Stimulated activated CD8-positive, alpha-beta memory T cell treated with anti-CD3 and anti-CD28 coated beads, Interleukin-2, amount 100 ng/mL, for 48 hours (primary cell): ENCODE data around the gene TMEM107.

Experiments used
- DNase-seq, 2 donors: peaks; one replicate each; pipeline ENCODE4 v3.0.0-alpha.2; 2020; ENCODE audit warnings: low read depth in 2 of 2

Gene TMEM107

GRCh38 chr17:8137645-8138373, 38.4 kb downstream of the TMEM107 start:
- no peak for DNase-seq

DNA sequence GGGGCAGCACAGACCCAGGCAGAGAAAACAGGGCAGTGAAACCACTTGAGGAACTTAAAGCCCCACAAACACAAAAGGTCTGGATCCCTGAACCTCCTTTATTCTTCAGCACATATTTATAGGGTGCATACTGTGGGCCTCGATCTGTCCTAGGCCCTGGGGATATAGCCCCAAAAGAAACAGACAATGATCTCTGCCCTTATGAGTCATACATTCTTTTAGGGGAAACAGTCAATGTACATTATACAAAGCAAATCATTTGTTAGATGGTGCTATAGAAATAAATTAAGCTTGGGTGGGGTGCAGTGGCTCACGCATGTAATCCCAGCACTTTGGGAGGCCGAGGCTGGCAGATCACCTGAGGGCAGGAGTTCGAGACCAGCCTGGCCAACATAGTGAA, 42.2 kb downstream of the TMEM107 start:
- DNase-seq, result no peak

- no peak for DNase-seq
Observed at GRCh38 chr17:8133399-8133798, 42.8 kb downstream of the TMEM107 start.

DNA sequence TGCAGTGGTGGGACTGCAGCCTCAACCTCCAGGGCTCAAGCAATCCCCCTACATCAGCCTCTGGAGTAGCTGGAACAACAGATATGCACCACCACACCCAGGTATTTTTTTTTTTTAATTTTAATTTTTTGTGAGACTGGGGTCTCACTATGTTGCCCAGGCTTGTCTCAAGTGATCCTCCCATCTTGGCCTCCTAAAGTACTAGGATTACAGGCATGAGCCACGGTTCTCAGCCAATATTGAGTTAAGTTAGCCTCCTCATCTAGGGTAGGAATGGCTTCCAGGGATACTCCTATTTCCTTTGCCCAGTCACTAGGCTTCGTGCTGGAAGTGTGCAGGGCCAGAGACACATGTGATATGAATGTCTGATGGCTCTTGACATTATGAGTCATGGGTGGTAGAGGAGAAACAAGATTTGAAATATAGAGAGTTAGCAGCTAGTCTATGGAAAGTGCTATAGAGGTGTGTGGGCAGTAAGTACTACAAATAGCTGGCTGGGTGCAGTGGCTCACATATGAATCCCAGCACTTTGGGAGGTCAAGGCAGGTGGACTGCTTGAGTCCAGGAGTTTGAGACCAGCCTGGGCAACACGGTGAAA, 44.2 kb downstream of the TMEM107 start:
- no peak for DNase-seq

- no peak for DNase-seq
Observed at GRCh38 chr17:8128125-8128784, 47.9 kb downstream of the TMEM107 start.

DNA sequence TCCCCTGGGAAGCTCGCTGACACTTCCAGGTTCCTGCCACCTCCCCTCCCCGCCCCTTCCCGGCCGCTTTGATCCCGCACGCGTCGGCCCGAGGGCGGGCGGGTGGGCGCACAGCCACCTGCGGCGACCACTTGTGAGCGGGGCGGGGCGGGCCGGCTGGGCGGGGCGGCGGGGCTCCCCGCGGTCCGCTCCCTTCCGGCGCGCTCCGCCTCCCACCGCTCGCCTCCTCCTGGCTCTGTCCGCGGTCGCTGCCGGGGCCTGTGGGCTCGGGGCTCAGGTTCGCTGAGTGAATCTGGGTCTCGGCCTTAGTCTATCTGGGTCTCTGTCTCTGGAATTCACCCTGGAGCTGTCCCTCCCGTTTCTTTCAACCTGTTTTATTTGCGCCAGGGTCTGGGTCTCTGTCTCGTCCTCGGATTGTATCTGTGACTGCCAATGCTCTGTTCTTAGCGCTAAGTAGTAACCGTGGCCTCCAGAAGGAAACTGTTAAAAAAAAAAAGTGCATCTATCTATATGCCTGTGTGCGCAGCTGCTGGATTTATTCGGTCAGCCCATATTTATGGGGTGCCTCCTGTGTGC, 49.6 kb downstream of the TMEM107 start:
- peak in 1 of 2 donors; percentile 57 for DNase-seq

- DNase-seq, result no peak
Observed at GRCh38 chr17:8125947-8126490, 50.2 kb downstream of the TMEM107 start.

GRCh38 chr17:8125154-8125946, 50.8 kb downstream of the TMEM107 start:
- DNase-seq, result peak; percentile 73 to 89

DNA sequence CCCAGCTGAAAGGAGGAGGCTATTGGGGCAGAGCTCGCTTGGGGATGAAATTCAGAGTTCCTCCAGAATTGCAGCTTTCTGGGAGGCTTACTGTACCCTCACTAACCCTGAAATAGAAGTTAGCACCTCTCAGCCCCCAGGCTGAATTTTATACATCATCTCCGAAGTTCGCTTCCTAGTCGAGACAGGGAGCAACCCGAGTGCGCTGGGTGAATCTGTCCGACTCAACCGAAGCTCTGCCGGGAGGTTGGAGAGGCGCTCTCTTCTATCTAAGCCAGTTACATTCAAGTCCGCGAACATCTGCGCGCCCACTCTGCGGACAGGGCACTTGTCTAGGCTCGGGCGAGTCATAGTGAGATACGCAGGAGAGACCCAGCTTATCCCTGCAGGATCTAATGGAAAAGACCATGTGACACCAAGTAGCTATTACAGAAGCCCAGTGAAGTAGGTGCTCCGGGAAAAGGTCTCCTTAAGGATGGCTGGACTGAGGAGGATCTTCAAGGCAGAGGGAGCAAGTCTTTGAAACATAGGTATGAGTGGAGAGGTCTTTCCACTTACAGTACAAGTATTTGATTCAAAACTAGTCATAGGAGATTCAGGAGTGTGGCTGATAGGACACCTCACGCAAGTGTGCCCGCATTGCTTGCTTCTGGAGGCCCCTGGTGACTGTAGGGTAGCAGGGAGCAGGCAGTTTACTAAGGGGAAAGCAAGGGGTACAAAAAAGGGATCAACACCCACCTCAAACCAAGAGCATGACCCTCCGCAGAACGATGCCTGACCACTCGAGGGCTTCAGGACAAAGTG, 51.6 kb downstream of the TMEM107 start:
- no peak for DNase-seq

- DNase-seq, result no peak
Observed at GRCh38 chr17:8123695-8124349, 52.4 kb downstream of the TMEM107 start, which contains the start of gene HES7. TSS of gene HES7 (minus strand) at chr17:8124106. CDS start at chr17:8124084, 22 bp downstream.

- DNase-seq, result no peak
Observed at GRCh38 chr17:8122924-8123694, 53.1 kb downstream of the TMEM107 start.
